ENCODE results near the gene TNPO3.

The TNPO3 gene

GRCh38 chr7:128948976-128949760 lies 105.7 kb downstream of the TNPO3 start:
- no peak overlapping the region for H2AK5ac ChIP-seq (ENCODE audit: low read length)
- H2BK12ac ChIP-seq (ENCODE audit: low read length) = no peak overlapping the region
- H4K12ac ChIP-seq (ENCODE audit: low read depth, low read length) = no peak overlapping the region
- H3K23ac ChIP-seq (ENCODE audit: low read length) = no peak overlapping the region
- H3K27ac ChIP-seq (ENCODE audit: low read depth, low read length) = no peak overlapping the region
- H3K79me2 ChIP-seq (ENCODE audit: control insufficient read depth, insufficient read depth, low read length, poor library complexity) = no peaks in the 10 kb centered on the region
- H3K9me3 ChIP-seq (ENCODE audit: insufficient read depth, low read depth, low read length) = no peaks in the 10 kb centered on the region
- H3K36me3 ChIP-seq (ENCODE audit: control insufficient read depth in 1 of 2, insufficient read depth in 2 of 2, low read length in 2 of 2) = peaks cover 2 to 6% of the 10 kb centered on the region in 2 experiments
- no peak overlapping the region for H2AFZ ChIP-seq (ENCODE audit: insufficient read depth, low read length, poor library complexity)
- no peak overlapping the region for H4K8ac ChIP-seq (ENCODE audit: low read depth, low read length)
- H3K9ac ChIP-seq (ENCODE audit: low read length) = no peak overlapping the region
- DNase-seq = no peak
- no CpG with 5 or more reads among the region's 4 CpGs for WGBS (ENCODE audit: extremely low coverage, insufficient coverage, insufficient read length)
- no peak overlapping the region for H3K4ac ChIP-seq (ENCODE audit: low read depth, low read length)
- no peak overlapping the region for H3K18ac ChIP-seq (ENCODE audit: low read length)
- H3K4me1 ChIP-seq (ENCODE audit: control insufficient read depth in 1 of 2, insufficient read depth in 2 of 2, low read length in 2 of 2) = peaks cover 0 to 3% of the 10 kb centered on the region in 2 experiments
- H3K4me2 ChIP-seq (ENCODE audit: low read length) = no peak overlapping the region
- no peak overlapping the region for H3K4me3 ChIP-seq (ENCODE audit: low read depth, low read length)
- H3K27me3 ChIP-seq (ENCODE audit: insufficient read depth, low read length) = no peaks in the 10 kb centered on the region
- H3K14ac ChIP-seq (ENCODE audit: low read length) = no peak overlapping the region
- H3K79me1 ChIP-seq (ENCODE audit: low read length) = no peaks in the 10 kb centered on the region
- H2BK5ac ChIP-seq (ENCODE audit: low read depth, low read length, poor library complexity) = no peak overlapping the region
- no peak overlapping the region for H4K91ac ChIP-seq (ENCODE audit: low read depth, low read length)
- H2BK120ac ChIP-seq (ENCODE audit: insufficient read depth, low read length, poor library complexity) = no peak overlapping the region

- Histone ChIP-seq H3K36me3 (ENCODE audit: control insufficient read depth in 1 of 2, insufficient read depth in 2 of 2, low read length in 2 of 2) (peaks cover 0 to 3% of the 10 kb centered on the region in 2 experiments), H4K91ac (ENCODE audit: low read depth, low read length) (no peak overlapping the region), H2BK12ac (ENCODE audit: low read length) (no peak overlapping the region), H2BK120ac (ENCODE audit: insufficient read depth, low read length, poor library complexity) (no peak overlapping the region), H3K4me1 (ENCODE audit: control insufficient read depth in 1 of 2, insufficient read depth in 2 of 2, low read length in 2 of 2) (peaks cover 0 to 3% of the 10 kb centered on the region in 2 experiments), H4K12ac (ENCODE audit: low read depth, low read length) (no peak overlapping the region), H3K4me3 (ENCODE audit: low read depth, low read length) (no peak overlapping the region), H3K27me3 (ENCODE audit: insufficient read depth, low read length) (no peaks in the 10 kb centered on the region), H3K18ac (ENCODE audit: low read length) (no peak overlapping the region), H2AFZ (ENCODE audit: insufficient read depth, low read length, poor library complexity) (no peak overlapping the region), H2AK5ac (ENCODE audit: low read length) (no peak overlapping the region), H3K4ac (ENCODE audit: low read depth, low read length) (no peak overlapping the region), H4K8ac (ENCODE audit: low read depth, low read length) (peak overlapping the region; percentile 22), H3K9me3 (ENCODE audit: insufficient read depth, low read depth, low read length) (no peaks in the 10 kb centered on the region), H3K23ac (ENCODE audit: low read length) (no peak overlapping the region), H3K9ac (ENCODE audit: low read length) (no peak overlapping the region), H3K79me1 (ENCODE audit: low read length) (no peaks in the 10 kb centered on the region), H3K4me2 (ENCODE audit: low read length) (no peak overlapping the region), H3K27ac (ENCODE audit: low read depth, low read length) (no peak overlapping the region), H3K79me2 (ENCODE audit: control insufficient read depth, insufficient read depth, low read length, poor library complexity) (no peaks in the 10 kb centered on the region), H3K14ac (ENCODE audit: low read length) (no peak overlapping the region), H2BK5ac (ENCODE audit: low read depth, low read length, poor library complexity) (no peak overlapping the region)
- DNase-seq = peak; percentile 26 to 42
- WGBS (ENCODE audit: extremely low coverage, insufficient coverage, insufficient read length) = no CpG with 5 or more reads among the region's 12 CpGs
These were observed 106.5 kb downstream of the TNPO3 start for GRCh38 chr7:128948312-128948973.

GRCh38 chr7:128947854-128948253 lies 107.1 kb downstream of the TNPO3 start:
- Histone ChIP-seq H4K8ac (ENCODE audit: low read depth, low read length) (no peak overlapping the region), H3K14ac (ENCODE audit: low read length) (no peak overlapping the region), H4K91ac (ENCODE audit: low read depth, low read length) (no peak overlapping the region), H2AFZ (ENCODE audit: insufficient read depth, low read length, poor library complexity) (no peak overlapping the region), H2AK5ac (ENCODE audit: low read length) (no peak overlapping the region), H3K9me3 (ENCODE audit: insufficient read depth, low read depth, low read length) (no peaks in the 10 kb centered on the region), H3K23ac (ENCODE audit: low read length) (no peak overlapping the region), H3K27me3 (ENCODE audit: insufficient read depth, low read length) (no peaks in the 10 kb centered on the region), H4K12ac (ENCODE audit: low read depth, low read length) (no peak overlapping the region), H3K18ac (ENCODE audit: low read length) (no peak overlapping the region), H3K79me2 (ENCODE audit: control insufficient read depth, insufficient read depth, low read length, poor library complexity) (no peaks in the 10 kb centered on the region), H2BK5ac (ENCODE audit: low read depth, low read length, poor library complexity) (no peak overlapping the region), H3K4ac (ENCODE audit: low read depth, low read length) (no peak overlapping the region), H3K4me2 (ENCODE audit: low read length) (no peak overlapping the region), H3K27ac (ENCODE audit: low read depth, low read length) (no peak overlapping the region), H3K79me1 (ENCODE audit: low read length) (no peaks in the 10 kb centered on the region), H3K4me3 (ENCODE audit: low read depth, low read length) (no peak overlapping the region), H2BK120ac (ENCODE audit: insufficient read depth, low read length, poor library complexity) (no peak overlapping the region), H3K9ac (ENCODE audit: low read length) (no peak overlapping the region), H3K36me3 (ENCODE audit: control insufficient read depth in 1 of 2, insufficient read depth in 2 of 2, low read length in 2 of 2) (peaks cover 0 to 3% of the 10 kb centered on the region in 2 experiments), H3K4me1 (ENCODE audit: control insufficient read depth in 1 of 2, insufficient read depth in 2 of 2, low read length in 2 of 2) (peaks cover 0 to 3% of the 10 kb centered on the region in 2 experiments), H2BK12ac (ENCODE audit: low read length) (no peak overlapping the region)
- no CpG with 5 or more reads among the region's 9 CpGs for WGBS (ENCODE audit: extremely low coverage, insufficient coverage, insufficient read length)
- peak; percentile 47 to 66 for DNase-seq

- Histone ChIP-seq H2BK5ac (ENCODE audit: low read depth, low read length, poor library complexity) (no peak overlapping the region), H3K4me2 (ENCODE audit: low read length) (no peak overlapping the region), H3K18ac (ENCODE audit: low read length) (no peak overlapping the region), H3K4me1 (ENCODE audit: control insufficient read depth in 1 of 2, insufficient read depth in 2 of 2, low read length in 2 of 2) (peaks cover 0 to 3% of the 10 kb centered on the region in 2 experiments), H4K91ac (ENCODE audit: low read depth, low read length) (no peak overlapping the region), H2BK120ac (ENCODE audit: insufficient read depth, low read length, poor library complexity) (no peak overlapping the region), H4K12ac (ENCODE audit: low read depth, low read length) (no peak overlapping the region), H3K4me3 (ENCODE audit: low read depth, low read length) (no peak overlapping the region), H2BK12ac (ENCODE audit: low read length) (no peak overlapping the region), H3K23ac (ENCODE audit: low read length) (no peak overlapping the region), H3K9me3 (ENCODE audit: insufficient read depth, low read depth, low read length) (no peaks in the 10 kb centered on the region), H3K27ac (ENCODE audit: low read depth, low read length) (no peak overlapping the region), H2AK5ac (ENCODE audit: low read length) (no peak overlapping the region), H4K8ac (ENCODE audit: low read depth, low read length) (no peak overlapping the region), H3K14ac (ENCODE audit: low read length) (no peak overlapping the region), H3K79me1 (ENCODE audit: low read length) (no peaks in the 10 kb centered on the region), H3K36me3 (ENCODE audit: control insufficient read depth in 1 of 2, insufficient read depth in 2 of 2, low read length in 2 of 2) (no peaks in the 10 kb centered on the region), H3K79me2 (ENCODE audit: control insufficient read depth, insufficient read depth, low read length, poor library complexity) (no peaks in the 10 kb centered on the region), H3K27me3 (ENCODE audit: insufficient read depth, low read length) (no peaks in the 10 kb centered on the region), H2AFZ (ENCODE audit: insufficient read depth, low read length, poor library complexity) (no peak overlapping the region), H3K4ac (ENCODE audit: low read depth, low read length) (no peak overlapping the region), H3K9ac (ENCODE audit: low read length) (no peak overlapping the region)
- no CpG with 5 or more reads among the region's 22 CpGs for WGBS (ENCODE audit: extremely low coverage, insufficient coverage, insufficient read length)
- no peak for DNase-seq
These were observed 107.7 kb downstream of the TNPO3 start for GRCh38 chr7:128946936-128947830.

Data from trophoblast cell (in vitro differentiated cells and primary cell).